ENCODE data around the gene SNRPD1. TPM values are rescaled to one million over a fixed set of nuclear protein-coding genes. Genes with fewer than 3 reads are reported as not detected.
"Not testable (repeated sequence)": the region's sequence is repeated elsewhere in the genome, so short reads cannot be mapped to it uniquely, and the experiment has no call there.

SNRPD1 gene
- total RNA-seq, 1 donor from 2014 or later = 24.9 TPM

DNA sequence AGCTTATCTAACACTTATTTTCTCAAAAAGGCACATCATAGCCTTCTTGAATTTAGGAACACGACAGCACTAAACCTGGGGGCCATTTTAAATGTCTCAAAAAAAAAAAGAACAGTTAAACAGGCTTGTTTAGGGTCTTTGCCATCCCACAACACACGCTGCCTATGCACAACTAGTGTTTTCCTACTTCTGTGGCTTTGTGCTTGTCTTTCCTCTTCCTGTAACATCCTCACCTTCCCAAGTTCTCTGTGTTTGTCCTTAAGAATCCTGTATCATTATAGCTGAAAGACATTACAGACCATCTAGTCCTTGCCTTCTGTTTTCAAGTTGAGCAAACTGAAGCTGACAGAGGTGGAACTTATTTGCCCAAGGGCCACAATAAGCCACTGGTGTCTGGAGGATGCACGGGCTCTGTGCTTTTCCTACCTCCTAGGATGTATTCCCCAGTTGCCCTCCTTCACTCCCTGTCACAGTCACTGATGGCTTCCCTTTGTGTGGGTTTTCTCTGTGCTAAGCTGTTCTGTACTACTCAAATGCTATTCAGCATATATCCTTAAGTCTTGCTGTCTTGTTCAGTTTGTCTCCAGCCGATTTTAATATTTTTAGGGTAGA lies 22.6 kb downstream of the SNRPD1 start:
- H3K4me3 ChIP-seq (ENCODE audit: low read depth, low read length) = no peak overlapping the region
- TF ChIP-seq, protein P1, sequence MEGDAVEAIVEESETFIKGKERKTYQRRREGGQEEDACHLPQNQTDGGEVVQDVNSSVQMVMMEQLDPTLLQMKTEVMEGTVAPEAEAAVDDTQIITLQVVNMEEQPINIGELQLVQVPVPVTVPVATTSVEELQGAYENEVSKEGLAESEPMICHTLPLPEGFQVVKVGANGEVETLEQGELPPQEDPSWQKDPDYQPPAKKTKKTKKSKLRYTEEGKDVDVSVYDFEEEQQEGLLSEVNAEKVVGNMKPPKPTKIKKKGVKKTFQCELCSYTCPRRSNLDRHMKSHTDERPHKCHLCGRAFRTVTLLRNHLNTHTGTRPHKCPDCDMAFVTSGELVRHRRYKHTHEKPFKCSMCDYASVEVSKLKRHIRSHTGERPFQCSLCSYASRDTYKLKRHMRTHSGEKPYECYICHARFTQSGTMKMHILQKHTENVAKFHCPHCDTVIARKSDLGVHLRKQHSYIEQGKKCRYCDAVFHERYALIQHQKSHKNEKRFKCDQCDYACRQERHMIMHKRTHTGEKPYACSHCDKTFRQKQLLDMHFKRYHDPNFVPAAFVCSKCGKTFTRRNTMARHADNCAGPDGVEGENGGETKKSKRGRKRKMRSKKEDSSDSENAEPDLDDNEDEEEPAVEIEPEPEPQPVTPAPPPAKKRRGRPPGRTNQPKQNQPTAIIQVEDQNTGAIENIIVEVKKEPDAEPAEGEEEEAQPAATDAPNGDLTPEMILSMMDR (IDR thresholded peaks at IDR 0.05; ENCODE audit: insufficient read depth, low read length, poor library complexity, severe bottlenecking) = no peak
- no peaks in the 10 kb centered on the region for H3K27me3 ChIP-seq (ENCODE audit: control insufficient read depth, insufficient read depth, low read length)
- peaks cover 1% of the 10 kb centered on the region for H3K36me3 ChIP-seq (ENCODE audit: control insufficient read depth, insufficient read depth, low read length)
- DNase-seq (ENCODE audit: low read depth) = no peak

DNA sequence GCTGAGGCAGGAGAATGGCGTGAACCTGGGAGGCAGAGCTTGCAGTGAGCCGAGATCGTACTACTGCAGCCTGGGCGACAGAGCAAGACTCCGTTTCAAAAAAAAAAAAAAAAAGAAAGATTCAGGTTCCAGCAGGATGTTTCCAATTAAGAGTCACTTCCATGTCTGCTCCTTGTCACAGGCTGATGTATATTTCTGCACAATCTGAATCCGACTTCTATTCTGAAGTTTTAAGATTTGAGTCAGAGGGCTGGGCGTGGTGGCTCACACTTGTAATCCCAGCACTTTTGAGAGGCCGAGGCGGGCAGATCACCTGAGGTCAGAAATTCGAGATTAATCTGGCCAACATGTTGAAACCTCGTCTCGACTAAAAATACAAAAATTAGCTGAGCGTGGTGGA lies 24.7 kb downstream of the SNRPD1 start:
- H3K4me3 ChIP-seq (ENCODE audit: low read depth, low read length) = no peak overlapping the region
- H3K27me3 ChIP-seq (ENCODE audit: control insufficient read depth, insufficient read depth, low read length) = no peaks in the 10 kb centered on the region
- TF ChIP-seq, protein P1 (IDR thresholded peaks at IDR 0.05; ENCODE audit: insufficient read depth, low read length, poor library complexity, severe bottlenecking) = no peak
- no peak for DNase-seq (ENCODE audit: low read depth)
- H3K36me3 ChIP-seq (ENCODE audit: control insufficient read depth, insufficient read depth, low read length) = peaks cover 1% of the 10 kb centered on the region

DNA sequence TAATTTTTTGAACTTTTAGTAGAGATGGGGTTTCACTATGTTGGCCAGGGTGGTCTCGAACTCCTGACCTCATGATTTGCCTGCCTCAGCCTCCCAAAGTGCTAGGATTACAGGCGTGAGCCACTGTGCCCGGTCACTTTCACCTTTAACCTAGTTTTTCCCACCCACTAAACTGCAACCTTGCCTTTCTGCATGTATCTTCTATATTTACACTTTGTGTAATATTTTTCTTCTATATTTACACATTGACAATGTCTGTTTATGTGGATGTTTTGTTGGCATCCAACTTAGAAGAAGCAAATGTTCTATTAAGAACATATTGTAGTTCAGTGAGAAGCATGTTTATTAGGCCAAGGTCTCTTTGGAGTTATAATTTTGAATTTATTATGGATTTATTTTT lies 26.7 kb downstream of the SNRPD1 start:
- no peaks in the 10 kb centered on the region for H3K36me3 ChIP-seq (ENCODE audit: control insufficient read depth, insufficient read depth, low read length)
- no peak for DNase-seq (ENCODE audit: low read depth)
- TF ChIP-seq, protein P1 (IDR thresholded peaks at IDR 0.05; ENCODE audit: insufficient read depth, low read length, poor library complexity, severe bottlenecking) = no peak
- no peaks in the 10 kb centered on the region for H3K27me3 ChIP-seq (ENCODE audit: control insufficient read depth, insufficient read depth, low read length)
- H3K4me3 ChIP-seq (ENCODE audit: low read depth, low read length) = no peak overlapping the region

DNA sequence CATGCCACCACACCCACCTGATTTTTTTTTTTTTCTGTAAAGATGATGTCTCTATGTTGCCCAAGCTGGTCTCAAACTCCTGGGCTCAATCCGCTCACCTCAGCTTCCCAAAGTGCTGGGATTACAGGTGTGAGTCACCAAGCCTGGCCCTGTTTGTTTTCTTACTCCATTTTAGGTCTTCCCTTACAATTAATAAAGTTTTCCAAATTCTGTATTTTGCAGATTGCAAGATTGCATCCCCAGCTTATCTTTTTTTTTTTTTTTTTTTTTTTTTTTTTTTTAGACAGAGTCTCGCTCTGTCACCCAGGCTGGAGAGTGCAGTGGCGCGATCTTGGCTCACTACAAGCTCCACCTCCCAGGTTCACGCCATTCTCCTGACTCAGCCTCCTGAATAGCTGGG lies 28.3 kb downstream of the SNRPD1 start:
- not testable (repeated sequence) for H3K4me3 ChIP-seq (ENCODE audit: low read depth, low read length); H3K36me3 ChIP-seq (ENCODE audit: control insufficient read depth, insufficient read depth, low read length); H3K27me3 ChIP-seq (ENCODE audit: control insufficient read depth, insufficient read depth, low read length); DNase-seq (ENCODE audit: low read depth)

DNA sequence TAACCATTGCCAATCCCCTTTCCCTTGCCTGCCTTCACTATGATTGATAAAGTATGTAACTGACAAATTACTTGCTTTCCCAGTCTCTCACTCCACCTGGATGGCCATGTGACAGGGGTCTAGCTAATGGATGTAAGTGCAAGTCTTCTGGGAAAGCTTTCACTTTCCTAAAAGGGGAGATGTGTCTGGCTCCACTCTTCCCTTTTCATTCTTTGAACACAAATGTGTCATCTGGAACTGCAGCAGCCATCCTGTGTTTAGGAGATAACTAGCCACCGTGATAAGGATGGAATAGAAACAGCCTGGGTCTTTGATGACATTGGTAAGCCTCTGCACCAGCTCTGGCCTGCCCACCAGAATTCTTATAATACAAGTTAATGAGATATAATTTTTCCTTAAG lies 38.2 kb downstream of the SNRPD1 start:
- DNase-seq (ENCODE audit: low read depth) = no peak
- Histone ChIP-seq H3K27me3 (ENCODE audit: control insufficient read depth, insufficient read depth, low read length) (no peaks in the 10 kb centered on the region), H3K4me3 (ENCODE audit: low read depth, low read length) (no peak overlapping the region), H3K36me3 (ENCODE audit: control insufficient read depth, insufficient read depth, low read length) (no peaks in the 10 kb centered on the region)
- TF ChIP-seq, protein P1 (IDR thresholded peaks at IDR 0.05; ENCODE audit: insufficient read depth, low read length, poor library complexity, severe bottlenecking) = no peak

DNA sequence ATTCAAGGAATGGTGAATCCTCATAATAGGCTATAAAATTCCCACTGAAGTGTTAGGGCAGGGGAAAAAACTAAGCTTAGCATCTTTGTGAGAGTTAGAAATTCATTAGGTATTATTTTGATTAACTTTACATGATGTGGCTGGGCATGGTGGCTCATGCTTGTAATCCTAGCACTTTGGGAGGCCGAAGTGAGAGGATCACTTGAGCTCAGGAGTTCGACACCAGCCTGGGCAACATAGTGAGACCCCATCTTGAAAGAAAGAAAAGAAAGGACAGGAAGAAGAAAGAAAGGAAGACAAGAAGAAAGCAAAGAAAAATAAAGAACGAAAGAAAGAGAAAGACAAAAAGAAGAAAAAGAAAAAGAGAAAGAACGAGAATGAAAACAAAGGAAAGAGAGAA lies 40.0 kb downstream of the SNRPD1 start:
- Histone ChIP-seq H3K27me3 (ENCODE audit: control insufficient read depth, insufficient read depth, low read length) (no peaks in the 10 kb centered on the region), H3K4me3 (ENCODE audit: low read depth, low read length) (no peak overlapping the region), H3K36me3 (ENCODE audit: control insufficient read depth, insufficient read depth, low read length) (no peaks in the 10 kb centered on the region)
- TF ChIP-seq, protein P1 (IDR thresholded peaks at IDR 0.05; ENCODE audit: insufficient read depth, low read length, poor library complexity, severe bottlenecking) = no peak
- DNase-seq (ENCODE audit: low read depth) = no peak
